8988T (cell line): ENCODE results near the gene LTB.
A peak's percentile ranks its signal among the peaks of the same experiment; 100 is the strongest.
"Not testable (repeated sequence)": the region's sequence is repeated elsewhere in the genome, so short reads cannot be mapped to it uniquely, and the experiment has no call there.

Experiments
- DNase-seq: peaks from one replicate; pipeline ENCODE4 v3.0.0; 2011

The LTB gene

DNA sequence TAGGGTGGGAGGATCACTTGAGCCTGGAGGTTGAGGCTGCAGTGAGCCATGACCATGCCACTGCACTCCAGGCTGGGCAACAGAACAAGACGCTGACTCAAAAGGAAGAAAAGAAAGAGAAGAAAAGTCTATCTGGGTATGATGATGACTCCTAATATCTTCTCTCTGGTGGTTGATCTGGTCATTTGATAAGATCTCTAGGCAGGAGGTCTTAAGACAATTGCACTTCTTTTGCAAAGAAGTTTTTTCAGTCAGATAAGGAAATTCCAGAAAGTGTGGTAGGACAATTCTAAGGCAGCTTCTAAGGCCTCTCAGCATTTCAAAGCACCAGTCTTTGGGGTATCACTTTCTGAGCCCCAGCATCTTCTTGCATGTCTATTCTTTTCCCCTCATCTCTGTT is 25.1 kb upstream of the LTB start:
- DNase-seq: no peak

DNA sequence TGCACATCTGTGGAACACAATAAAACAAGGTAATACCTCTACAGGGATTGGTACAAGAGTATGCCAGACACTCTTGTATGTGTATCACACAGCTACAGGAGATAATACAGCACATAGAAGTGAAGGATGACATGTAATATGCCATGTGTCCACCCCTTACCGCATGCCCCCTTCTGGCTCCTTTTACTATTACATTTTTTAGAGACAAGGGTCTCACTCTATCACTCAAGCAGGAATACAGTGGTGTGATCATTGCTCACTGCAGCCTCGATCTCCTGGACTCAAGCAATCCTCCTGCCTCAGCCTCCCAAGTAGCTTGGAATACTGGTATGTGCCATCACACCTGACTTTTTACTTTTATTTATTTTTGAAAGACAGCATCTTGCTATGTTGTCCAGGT is 14.8 kb upstream of the LTB start:
- DNase-seq: no peak

DNA sequence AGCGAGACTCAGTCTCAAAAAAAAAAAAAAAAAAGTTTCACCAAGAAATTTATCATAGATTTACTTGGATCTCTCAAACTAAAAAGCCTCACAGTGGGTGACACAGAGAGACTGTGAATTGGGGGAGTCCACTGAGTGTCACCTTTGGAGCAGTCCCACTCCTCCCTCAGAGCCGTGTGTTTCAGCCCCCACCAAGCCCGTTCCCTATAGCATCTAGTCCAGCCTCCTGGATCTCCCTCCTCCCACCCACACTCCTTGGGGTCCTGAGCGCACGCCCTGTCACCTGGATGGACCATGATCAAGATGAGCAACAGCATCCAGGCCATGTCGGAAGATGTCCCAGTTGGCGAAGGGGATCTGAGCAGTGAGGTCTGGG is 10.2 kb upstream of the LTB start:
- DNase-seq: no peak

DNA sequence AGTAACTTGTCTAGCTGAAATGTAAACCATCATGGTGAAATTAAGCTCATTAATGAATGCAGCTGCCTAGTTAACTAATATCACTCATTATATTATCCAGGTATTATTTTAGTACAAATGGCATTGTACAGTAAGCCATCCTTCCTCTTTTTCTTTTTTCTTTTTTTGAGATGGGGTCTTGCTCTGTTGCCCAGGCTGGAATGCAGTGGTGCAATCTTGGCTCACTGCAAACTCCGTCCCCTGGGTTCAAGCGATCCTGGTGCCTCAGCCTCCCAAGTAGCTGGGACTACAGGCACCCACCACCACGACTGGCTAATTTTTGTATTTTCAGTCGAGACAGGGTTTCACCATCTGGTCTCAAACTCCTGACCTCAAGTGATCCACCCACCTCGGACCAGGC is 8.5 kb upstream of the LTB start:
- DNase-seq: not testable (repeated sequence)

DNA sequence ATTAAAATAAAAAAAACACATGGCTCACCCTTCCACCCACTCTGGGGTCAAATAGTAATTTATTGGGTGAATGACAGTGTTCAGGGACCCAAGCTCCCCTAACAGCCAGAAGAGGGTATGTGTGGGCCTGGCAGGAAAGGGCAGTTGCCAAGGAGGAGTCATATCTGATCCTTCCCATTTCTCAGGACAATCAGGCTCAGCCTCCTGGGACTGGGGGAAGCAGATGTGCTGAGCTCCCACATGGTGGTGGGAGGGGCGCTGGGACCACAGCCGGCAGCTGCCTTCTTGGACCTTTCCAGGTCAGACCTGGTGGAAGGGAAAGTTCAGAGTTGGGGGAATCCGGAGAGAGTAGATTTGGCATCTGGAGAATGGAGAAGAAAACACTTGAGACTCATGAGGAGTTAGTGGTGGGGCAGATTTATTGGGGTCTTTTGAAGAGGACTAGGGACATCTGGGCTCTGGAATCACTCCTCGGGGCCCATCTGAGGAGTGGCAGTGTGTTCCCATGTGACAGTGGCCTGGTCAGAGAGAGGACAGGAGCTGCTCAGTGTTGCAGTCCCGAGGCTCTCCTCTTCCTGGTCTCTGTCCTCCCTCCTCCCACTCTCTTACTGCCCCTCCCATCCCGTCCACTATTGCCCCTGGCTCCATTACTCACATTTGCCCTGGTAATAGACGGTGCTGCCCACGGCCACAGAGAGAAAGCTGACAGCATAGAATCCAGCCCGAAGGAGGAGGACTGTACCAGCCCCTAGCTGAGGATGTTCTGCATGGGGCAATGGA is 6.8 kb upstream of the LTB start:
- DNase-seq: no peak

DNA sequence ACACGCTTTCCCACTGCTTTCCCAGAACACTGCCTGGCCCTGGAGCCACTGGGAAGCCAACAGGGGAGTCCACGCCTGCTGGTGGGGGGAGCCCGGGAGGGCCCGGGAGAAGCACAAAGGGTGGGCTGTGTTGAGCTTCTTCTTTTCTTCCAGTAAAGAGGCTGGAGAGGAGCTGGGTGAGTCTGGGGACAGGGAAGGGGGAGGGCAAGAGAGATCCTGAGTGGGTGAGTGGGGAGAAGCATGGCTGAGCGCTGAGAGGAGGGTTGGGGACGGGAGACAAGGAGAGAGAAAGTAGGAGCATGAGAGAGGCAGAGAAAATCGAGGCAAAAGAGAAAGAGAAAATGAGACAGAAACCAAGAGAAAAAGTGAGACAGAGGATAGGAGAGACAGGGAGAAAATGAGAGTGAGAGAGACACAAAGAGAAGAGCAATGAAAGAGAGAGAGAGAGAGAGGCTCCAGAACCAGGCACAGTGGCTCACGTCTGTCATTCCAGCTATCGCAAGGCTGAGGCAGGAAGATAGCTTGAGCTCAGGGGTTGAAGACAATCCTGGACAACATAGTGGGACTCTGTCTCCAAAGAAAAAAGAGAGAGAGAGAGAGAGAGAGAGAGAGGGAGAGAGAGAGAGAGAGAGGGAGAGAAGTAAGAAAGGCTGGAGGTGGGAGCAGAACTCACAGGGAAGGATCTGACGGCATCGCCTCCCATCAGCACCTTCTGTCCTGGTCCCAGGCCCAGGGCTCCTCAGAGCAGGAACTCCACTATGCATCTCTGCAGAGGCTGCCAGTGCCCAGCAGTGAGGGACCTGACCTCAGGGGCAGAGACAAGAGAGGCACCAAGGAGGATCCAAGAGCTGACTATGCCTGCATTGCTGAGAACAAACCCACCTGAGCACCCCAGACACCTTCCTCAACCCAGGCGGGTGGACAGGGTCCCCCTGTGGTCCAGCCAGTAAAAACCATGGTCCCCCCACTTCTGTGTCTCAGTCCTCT is 5.9 kb upstream of the LTB start:
- no peak for DNase-seq

DNA sequence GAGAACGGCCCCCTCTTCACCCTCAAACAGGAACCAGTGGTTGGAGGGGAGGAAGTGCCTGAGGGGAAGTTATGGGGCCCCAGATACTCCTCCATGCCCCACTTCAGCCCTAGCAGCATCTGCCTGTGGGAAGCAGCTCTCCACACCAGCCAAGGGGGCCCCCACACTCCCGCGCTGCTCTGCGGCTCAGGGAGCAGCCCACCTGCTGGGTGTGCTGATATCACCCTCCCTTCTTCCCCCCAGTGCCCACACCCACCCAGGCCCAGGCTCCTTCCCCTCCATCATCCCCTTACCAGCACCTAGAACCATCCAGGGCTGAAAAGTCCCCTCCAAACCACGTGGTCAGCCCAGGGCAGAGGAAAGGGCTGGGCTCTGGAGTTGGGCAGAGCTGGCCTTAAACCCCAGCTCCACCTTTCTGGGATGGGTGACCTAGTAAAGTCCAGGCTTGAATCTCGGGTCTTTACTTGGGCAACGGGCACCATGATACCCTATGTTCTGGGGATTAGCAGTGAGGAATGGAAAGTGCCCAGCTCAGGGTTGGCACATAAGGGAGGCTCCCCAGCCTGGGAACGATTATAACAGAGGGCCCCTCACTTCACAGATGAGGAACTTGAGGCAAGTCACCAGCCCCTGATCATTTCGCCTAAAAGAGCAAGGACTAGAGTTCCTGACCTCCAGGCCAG is 4.5 kb upstream of the LTB start:
- DNase-seq: no peak

DNA sequence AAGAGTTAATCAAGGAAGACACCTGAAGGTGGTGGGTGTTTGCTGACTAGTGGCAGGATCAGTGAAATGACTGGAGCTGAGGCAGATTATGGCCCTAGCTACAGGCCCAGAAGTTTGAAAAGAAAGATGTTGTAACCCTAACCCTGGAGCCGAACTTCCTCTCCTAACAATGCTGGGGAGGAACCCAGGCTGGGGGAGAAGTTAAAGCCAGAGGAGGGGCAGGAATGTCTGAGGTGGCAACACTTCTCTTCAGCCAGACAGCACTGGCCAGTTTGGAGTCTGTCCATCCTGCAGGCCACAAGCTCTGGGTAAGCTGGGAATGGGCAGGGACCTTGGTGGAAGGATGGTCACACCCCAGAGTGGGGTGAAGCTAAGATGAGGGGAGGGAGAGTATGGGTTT is 3.8 kb upstream of the LTB start, which contains the start of gene LST1:
Gene LST1, plus strand, starts transcription at position 270 of the 400 bp plus-strand sequence. CDS start 1,023 bp downstream, outside the sequence.
- DNase-seq: no peak

DNA sequence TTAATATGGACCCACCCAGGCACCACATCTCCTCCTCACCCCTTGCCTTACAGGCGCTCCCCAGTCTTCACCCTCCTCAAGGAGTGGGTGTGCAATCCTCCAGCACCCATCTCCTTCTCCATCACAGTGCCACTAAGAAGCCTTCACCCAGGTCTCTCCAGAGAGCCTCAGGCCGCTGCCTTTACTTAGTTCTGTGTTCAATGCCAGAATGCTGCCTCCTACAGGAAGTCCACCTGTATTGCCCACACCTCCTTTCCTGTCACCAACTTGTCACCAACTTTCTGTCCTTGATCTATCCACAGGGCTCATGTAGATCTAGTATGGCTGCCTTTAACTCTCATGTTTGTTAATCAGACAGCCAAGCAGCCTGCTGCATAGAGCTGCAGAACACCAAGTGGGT is 3.3 kb upstream of the LTB start:
- DNase-seq: no peak

DNA sequence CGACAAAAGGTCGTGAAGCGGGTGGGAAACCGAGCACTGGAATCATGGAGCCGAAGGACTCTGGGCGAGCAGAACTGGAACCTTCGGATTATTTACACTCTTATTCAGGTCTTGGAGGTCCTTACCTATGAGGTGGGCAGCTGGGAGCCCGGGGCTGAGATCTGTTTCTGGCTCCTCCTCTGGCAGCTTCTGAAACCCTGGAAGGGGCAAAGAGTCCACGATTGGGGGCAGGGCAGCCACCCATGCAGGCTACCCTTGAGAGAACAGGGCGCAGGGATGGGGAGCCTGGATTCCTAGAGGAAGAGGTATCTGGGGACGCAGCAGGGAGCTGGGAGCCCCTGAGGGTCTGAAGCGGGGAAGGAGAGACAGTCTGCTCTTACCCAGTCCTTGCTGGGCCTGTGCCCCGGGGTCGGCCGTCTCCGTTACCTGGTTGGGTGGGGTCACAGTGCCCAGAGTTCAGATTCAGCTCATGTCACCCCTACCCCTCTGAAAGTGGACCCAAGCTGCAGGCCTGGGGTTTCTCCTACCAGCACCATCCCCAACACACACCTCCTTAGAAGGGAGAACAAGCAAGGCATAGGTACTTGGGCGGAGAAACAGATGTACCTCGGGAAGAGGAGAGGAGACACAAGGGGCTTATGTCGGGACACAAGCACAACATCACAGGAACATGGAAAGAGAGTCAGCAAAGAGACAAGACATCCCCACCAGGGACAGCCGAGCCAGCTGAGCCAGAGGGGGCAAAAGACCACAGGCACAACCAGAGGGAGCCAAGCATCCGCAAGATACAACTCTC is 592 bp downstream of the LTB start:
- no peak for DNase-seq

DNA sequence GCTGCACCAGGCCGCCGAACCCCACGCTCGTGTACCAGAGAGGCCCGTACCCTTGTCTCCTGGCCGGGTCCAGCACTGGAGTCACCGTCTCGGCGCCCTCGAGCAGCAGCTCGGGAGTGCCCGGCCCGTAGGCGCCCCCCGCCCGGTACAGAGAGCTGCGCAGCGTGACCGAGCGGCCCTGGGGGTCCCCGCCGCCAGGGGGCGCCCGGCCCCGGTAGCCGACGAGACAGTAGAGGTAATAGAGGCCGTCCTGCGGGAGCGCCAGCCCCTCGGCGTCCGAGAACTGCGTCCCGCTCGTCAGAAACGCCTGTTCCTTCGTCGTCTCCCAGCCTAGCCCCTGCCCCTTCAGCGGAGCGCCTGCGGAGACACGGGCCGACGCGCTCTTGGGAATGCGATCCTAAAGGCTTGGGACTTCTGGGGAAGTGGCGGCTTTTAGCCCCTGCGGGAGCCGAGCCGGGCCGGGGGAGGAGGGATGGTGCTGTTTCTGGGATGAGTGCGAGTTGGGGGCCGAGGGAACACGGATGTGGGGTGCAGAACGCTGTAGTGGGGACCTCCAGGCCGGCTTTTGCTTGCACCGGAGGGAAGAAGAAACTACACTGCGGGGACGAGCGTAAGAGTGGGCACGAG is 1.3 kb downstream of the LTB start:
- DNase-seq: peak; percentile 89

DNA sequence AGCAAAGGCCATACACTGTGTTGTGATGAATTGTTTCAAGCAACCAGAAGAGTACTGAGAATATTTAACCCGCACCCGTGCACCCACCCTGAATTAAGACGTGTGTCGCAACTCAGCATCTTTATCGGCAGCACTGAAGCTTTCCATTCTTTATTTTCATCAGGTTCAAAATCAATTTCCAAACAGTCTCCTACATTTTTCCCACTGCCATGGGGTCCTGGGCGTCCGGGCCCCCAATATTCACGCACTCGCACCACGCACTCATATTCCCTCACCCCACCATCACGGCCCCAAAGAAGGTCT is 1.8 kb downstream of the LTB start:
- DNase-seq: no peak

DNA sequence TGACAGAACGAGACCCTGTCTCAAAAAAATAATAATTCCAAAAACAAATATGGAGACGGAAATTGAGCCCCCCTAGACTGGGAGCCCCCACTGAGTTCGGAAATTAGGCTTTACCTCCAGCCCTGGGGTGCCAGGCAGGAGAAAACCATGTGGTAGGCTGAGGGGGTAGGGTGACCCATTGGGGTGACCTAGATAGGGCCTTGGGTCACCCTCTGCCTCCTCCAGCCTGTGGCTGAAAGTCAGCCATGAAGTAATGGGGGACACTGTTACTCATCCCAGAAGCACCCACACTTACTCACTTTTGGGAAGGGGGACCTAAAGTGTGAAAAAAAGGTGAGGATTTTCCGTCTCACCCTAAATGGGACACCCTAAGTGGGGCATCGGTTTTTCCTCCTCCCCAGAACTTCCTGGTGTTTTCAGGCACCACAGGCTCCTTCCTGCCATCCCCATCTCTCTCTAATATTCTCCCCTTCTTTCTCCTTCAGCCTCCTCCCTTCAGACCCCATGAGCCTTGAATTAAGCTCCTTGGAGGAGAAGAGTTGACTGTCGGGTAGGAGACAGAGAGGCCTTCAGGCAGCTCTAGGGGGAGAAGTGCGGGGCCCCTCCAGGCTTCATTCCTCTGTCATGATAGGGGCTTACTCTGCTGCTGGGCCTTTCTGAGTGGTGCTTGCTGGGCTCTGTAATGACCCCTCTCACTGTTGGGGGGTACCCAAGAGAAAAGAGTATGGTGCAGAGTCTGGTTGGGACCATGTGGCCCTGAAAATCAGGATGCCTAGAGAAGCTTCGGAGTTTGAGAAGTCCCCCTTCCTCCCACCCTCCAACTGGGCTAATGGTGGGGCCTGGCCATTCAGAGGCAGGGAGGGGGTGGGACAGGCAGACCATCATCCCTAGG is 2.4 kb downstream of the LTB start:
- no peak for DNase-seq

DNA sequence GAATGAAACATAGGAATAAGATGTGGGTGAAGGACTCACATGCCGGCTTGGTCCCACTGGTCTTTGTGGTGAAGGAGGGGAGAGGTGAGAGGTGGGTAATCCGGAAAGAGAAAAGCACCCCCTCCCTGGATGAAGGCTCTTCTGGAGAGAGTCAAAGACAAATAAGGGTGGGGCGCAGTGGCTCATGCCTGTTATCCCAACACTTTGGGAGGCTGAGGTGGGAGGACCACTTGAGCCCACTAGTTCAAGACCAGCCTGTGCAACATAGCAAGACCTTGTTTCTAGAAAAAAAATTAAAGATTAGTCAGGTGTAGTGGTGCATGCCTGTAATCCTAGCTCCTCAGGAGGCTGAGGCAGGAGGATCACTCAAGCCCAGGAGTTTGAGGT is 3.1 kb downstream of the LTB start:
- no peak for DNase-seq

DNA sequence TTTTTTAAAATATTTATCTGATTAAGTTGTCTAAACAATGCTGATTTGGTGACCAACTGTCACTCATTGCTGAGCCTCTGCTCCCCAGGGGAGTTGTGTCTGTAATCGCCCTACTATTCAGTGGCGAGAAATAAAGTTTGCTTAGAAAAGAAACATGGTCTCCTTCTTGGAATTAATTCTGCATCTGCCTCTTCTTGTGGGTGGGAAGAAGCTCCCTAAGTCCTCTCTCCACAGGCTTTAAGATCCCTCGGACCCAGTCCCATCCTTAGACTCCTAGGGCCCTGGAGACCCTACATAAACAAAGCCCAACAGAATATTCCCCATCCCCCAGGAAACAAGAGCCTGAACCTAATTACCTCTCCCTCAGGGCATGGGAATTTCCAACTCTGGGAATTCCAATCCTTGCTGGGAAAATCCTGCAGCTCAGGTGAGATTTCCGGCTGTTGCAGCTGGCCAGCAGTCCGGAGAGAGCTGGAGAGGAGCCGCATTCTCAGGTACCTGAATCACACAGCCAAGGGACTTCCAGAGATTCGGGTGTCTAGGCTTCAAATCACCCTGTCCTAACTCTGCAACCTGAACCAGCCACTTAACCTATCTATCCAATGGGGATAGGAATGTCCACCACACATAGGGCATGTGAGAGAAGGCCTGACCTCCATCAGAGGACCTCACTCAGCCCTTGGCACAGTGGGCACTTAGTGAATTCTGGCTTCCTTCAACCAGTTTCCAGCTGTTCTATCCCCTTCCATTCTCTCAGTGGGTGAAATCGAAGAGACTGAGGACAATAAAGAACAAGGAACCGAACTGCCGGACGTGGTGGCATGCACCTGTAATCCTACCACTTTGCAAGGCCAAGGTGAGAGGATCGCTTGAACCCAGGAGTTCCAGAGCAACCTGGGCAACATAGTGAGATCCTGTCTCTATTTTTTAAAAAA is 3.8 kb downstream of the LTB start:
- peak; percentile 44 for DNase-seq

DNA sequence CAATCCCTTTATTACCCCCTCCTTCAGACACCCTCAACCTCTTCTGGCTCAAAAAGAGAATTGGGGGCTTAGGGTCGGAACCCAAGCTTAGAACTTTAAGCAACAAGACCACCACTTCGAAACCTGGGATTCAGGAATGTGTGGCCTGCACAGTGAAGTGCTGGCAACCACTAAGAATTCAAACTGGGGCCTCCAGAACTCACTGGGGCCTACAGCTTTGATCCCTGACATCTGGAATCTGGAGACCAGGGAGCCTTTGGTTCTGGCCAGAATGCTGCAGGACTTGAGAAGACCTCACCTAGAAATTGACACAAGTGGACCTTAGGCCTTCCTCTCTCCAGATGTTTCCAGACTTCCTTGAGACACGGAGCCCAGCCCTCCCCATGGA is 4.7 kb downstream of the LTB start:
- no peak for DNase-seq

DNA sequence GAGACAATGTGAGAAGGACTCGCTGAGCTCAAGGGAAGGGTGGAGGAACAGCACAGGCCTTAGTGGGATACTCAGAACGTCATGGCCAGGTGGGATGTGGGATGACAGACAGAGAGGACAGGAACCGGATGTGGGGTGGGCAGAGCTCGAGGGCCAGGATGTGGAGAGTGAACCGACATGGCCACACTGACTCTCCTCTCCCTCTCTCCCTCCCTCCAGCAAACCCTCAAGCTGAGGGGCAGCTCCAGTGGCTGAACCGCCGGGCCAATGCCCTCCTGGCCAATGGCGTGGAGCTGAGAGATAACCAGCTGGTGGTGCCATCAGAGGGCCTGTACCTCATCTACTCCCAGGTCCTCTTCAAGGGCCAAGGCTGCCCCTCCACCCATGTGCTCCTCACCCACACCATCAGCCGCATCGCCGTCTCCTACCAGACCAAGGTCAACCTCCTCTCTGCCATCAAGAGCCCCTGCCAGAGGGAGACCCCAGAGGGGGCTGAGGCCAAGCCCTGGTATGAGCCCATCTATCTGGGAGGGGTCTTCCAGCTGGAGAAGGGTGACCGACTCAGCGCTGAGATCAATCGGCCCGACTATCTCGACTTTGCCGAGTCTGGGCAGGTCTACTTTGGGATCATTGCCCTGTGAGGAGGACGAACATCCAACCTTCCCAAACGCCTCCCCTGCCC is 5.2 kb downstream of the LTB start:
- no peak for DNase-seq

DNA sequence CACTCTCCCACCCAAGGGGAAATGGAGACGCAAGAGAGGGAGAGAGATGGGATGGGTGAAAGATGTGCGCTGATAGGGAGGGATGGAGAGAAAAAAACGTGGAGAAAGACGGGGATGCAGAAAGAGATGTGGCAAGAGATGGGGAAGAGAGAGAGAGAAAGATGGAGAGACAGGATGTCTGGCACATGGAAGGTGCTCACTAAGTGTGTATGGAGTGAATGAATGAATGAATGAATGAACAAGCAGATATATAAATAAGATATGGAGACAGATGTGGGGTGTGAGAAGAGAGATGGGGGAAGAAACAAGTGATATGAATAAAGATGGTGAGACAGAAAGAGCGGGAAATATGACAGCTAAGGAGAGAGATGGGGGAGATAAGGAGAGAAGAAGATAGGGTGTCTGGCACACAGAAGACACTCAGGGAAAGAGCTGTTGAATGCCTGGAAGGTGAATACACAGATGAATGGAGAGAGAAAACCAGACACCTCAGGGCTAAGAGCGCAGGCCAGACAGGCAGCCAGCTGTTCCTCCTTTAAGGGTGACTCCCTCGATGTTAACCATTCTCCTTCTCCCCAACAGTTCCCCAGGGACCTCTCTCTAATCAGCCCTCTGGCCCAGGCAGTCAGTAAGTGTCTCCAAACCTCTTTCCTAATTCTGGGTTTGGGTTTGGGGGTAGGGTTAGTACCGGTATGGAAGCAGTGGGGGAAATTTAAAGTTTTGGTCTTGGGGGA is 6.1 kb downstream of the LTB start:
- DNase-seq: no peak
